GM19468 (cell line): ENCODE results near the gene MOB3B.
"Not testable (repeated sequence)": the region's sequence is repeated elsewhere in the genome, so short reads cannot be mapped to it uniquely, and the experiment has no call there.

Experiments
- ATAC-seq: cut with Tn5 transposase; IDR thresholded peaks from one replicate; pipeline ENCODE4 v1.9.1; 2021; ENCODE audit warnings: mild to moderate bottlenecking, moderate library complexity, moderate number of reproducible peaks; ENCODE audit not compliant: unreplicated experiment; ENCODE audit errors: extremely low read depth

Gene MOB3B

GRCh38 chr9:27519466-27520465 lies 9.8 kb downstream of the MOB3B start:
- ATAC-seq, result no peak

DNA sequence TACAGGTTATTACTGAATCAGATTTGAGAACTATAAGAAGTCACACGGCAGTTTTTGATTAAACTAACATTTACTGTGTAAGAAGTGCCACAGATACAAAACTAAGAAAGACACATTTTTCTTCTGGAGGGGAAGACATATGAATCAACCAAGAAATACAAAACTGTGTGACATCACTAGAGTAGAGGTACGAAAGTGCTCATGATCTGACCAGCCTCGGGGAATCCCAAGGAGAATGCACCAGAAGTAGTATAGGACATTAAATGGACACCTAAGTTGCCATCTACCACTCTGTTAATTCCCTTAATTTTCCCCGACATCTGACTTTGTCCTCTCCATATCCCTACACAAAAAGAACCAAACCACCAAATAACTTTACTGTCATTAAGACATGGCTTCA lies 10.8 kb downstream of the MOB3B start:
- no peak for ATAC-seq

GRCh38 chr9:27518006-27518405 lies 11.6 kb downstream of the MOB3B start:
- no peak for ATAC-seq

- ATAC-seq, result no peak
Measured at GRCh38 chr9:27514551-27514950, 15.1 kb downstream of the MOB3B start.

- no peak for ATAC-seq
Measured at GRCh38 chr9:27511771-27512170, 17.8 kb downstream of the MOB3B start.

- ATAC-seq, result no peak
Measured at GRCh38 chr9:27510780-27511179, 18.8 kb downstream of the MOB3B start.

GRCh38 chr9:27506981-27507380 lies 22.6 kb downstream of the MOB3B start:
- no peak for ATAC-seq

GRCh38 chr9:27505744-27506161 lies 23.9 kb downstream of the MOB3B start:
- ATAC-seq, result no peak

DNA sequence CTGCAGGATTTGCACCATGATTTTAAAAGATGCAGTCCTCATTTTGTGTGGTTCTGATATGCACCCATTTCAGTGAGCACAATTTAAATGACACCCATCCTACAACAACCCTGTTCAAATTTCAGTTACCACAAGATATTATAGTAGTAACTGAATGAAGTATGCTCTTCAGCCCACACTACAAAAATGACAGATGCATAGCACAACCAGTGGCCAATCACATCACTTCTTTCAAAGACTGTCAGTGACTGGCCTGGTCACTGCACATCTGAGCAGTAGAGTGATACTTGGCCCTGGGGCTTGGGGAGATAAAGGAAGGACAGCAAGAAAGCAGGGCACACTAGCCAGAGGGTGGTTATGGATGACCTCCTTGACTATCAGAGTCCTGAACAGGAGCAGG lies 25.4 kb downstream of the MOB3B start:
- ATAC-seq, result no peak

GRCh38 chr9:27503623-27504022 lies 26.0 kb downstream of the MOB3B start:
- no peak for ATAC-seq

DNA sequence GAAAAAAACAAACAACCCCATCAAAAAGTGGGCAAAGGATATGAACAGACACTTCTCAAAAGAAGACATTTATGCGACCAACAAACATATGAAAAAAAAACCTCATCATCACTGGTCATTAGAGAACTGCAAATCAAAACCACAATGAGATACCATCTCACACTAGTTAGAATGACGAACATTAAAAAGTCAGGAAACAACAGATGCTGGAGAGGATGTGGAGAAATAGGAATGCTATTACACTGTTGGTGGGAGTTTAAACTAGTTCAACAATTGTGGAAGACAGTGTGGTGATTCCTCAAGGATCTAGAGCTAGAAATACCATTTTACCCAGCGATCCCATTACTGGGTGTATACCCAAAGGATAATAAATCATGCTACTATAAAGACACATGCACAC lies 28.7 kb downstream of the MOB3B start:
- not testable (repeated sequence) for ATAC-seq

DNA sequence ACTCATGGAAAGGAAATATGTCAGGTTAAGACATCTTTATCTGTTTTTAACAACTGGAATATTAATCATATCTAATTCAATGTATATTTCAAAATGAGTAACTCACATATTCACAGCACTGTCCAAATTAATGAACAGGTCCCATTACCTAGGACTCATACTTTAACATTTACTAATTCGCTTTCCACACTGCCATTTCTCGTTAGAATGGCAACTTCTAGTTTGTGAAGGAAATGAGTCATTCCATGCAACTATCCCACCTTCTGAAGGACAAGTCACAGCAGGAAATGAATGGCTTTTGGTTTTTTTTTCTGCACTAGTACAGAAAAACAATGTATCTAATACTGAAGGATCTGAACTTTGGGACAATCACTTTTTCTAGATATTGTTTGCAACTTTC lies 30.2 kb downstream of the MOB3B start:
- no peak for ATAC-seq

DNA sequence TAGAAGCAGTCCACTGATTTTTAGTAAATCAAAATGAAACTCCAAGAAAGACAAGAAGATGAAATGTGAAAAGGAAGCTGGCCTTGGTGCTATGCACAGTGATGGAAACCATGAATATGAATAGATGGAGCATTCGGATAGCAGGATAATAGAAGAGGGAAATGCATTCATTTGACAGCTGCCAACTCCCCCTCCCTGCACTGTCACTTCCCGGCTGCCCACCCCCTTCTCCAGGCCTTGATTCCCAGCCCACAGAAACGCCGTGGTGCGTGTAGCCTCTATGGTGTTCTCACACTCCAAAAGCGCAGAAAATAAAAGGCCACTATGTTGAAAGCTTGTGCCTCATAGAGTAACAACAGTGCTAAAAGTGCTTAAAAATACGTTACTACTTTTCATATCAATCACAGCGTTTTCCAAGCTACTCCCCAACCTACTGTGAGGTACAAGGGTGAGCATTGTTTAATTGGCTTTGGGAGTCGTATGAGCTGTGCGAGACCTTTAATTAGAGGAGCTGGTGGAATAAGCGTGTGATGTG lies 31.7 kb downstream of the MOB3B start:
- ATAC-seq, result no peak

- ATAC-seq, result no peak
Measured at GRCh38 chr9:27496135-27496504, 33.5 kb downstream of the MOB3B start.

DNA sequence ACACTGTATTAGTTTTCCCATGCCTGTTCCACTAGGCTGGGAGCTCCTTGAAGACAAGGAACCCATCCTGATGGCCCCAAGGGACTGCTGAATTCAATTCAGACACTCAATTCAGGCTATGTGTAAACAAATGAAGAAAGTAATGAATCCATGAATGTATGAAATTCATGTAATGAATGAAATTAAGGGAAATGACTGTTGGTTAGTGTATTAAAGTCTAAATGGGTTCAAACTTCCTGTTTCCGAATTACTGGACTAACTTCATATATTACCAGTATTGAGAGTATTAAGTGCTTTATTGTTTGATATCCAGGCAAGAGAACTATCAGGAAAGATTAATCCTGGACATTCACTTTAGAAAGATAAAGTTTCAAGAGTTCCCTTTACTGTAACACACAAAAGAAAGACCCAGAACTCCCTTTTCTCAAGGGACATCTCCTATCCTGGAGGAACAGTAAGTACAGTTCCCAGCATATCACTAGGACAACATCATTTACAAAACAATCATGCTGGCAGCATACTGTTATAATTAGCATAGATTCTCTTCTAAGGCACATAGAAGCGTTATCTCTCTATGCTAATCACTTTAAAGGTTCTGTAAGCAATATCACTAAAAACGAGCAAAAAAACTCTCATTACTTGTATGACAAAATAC lies 34.0 kb downstream of the MOB3B start:
- ATAC-seq, result no peak

DNA sequence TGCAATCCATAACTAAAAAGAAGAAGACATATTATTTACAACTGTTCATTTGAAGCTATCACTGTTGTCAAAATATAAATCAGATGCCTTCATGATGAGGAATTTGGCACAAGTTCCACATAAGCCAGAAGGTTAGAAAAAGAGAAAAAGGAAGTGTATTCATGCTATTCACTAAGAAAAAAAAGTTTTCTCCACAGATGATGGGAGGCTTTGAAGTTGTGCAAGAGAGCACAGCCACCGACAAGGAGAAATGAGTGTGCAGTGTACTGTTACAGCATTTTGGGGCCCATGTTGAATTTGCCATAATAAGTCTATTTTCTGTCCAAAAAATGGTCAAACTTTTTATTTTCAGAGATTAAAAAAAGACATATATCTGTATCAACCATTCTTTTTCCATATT lies 38.5 kb downstream of the MOB3B start:
- ATAC-seq, result no peak

GRCh38 chr9:27489087-27489876 lies 40.3 kb downstream of the MOB3B start:
- peak; percentile 64 for ATAC-seq

- no peak for ATAC-seq
Measured at GRCh38 chr9:27487927-27488326, 41.7 kb downstream of the MOB3B start.

- ATAC-seq, result no peak
Measured at GRCh38 chr9:27487128-27487640, 42.4 kb downstream of the MOB3B start.

- ATAC-seq, result peak; percentile 91
Measured at GRCh38 chr9:27485158-27485557, 44.5 kb downstream of the MOB3B start.
